Mesenchymal stem cell (in vitro differentiated cells and primary cell): ENCODE measurements around the gene STIMATE.

Experiments used
- DNase-seq: peaks from one replicate; pipeline ENCODE4 v3.0.0-alpha.2; 2013
- H2AFZ ChIP-seq: one replicate; pipeline ENCODE4 v1.6.1; 2013; ENCODE audit warnings: low read depth, mild to moderate bottlenecking, control low read depth, inconsistent platforms, low read length, moderate library complexity
- H2AK5ac ChIP-seq: 2 replicates; pipeline ENCODE4 v1.6.1; 2013; ENCODE audit warnings: low read length, moderate library complexity, mild to moderate bottlenecking, inconsistent platforms; ENCODE audit not compliant: severe bottlenecking
- H2BK120ac ChIP-seq: one replicate; pipeline ENCODE4 v1.6.1; 2013; ENCODE audit warnings: low read depth, mild to moderate bottlenecking, inconsistent platforms, low read length, moderate library complexity
- H2BK12ac ChIP-seq, 2 experiments: one replicate each; pipeline ENCODE4 v1.6.1; 2013; ENCODE audit warnings: inconsistent platforms in 2 of 2, low read length in 2 of 2, mild to moderate bottlenecking in 2 of 2, moderate library complexity in 2 of 2, control low read depth in 1 of 2
- H2BK15ac ChIP-seq: one replicate; pipeline ENCODE4 v1.6.1; 2013; ENCODE audit warnings: mild to moderate bottlenecking, low read depth, inconsistent platforms; ENCODE audit not compliant: poor library complexity, severe bottlenecking
- H2BK5ac ChIP-seq: 2 replicates; pipeline ENCODE4 v1.6.1; 2013; ENCODE audit warnings: low read depth, mild to moderate bottlenecking, low read length, control low read depth, inconsistent platforms; ENCODE audit not compliant: poor library complexity, severe bottlenecking
- H3K14ac ChIP-seq, 2 experiments: one replicate each; pipeline ENCODE4 v1.6.1; 2013; ENCODE audit warnings: inconsistent platforms in 2 of 2, low read length in 2 of 2, control low read depth in 1 of 2, mild to moderate bottlenecking in 1 of 2, moderate library complexity in 1 of 2
- H3K18ac ChIP-seq, 2 experiments: one replicate each; pipeline ENCODE4 v1.6.1; 2013; ENCODE audit warnings: inconsistent platforms in 2 of 2, low read length in 2 of 2, control low read depth in 1 of 2, low read depth in 1 of 2, mild to moderate bottlenecking in 1 of 2
- H3K23ac ChIP-seq, 2 experiments: one replicate each; pipeline ENCODE4 v1.6.1; 2013; ENCODE audit warnings: inconsistent platforms in 2 of 2, low read length in 2 of 2, mild to moderate bottlenecking in 2 of 2, moderate library complexity in 2 of 2, control low read depth in 1 of 2
- H3K27ac ChIP-seq: 2 replicates; pipeline ENCODE4 v1.5.1; 2013; ENCODE audit warnings: mild to moderate bottlenecking, moderate library complexity, low read length, control low read depth, inconsistent platforms; ENCODE audit not compliant: poor library complexity, severe bottlenecking
- H3K27me3 ChIP-seq, 2 experiments: 2 replicates each; pipeline versions ENCODE4 v1.6.1 to v1.7.0; 2013; ENCODE audit warnings: low read length in 2 of 2, mild to moderate bottlenecking in 2 of 2, moderate library complexity in 2 of 2, control low read depth in 1 of 2, inconsistent platforms in 1 of 2; ENCODE audit not compliant: control insufficient read depth in 1 of 2, insufficient read depth in 1 of 2
- H3K36me3 ChIP-seq, 2 experiments: 2 replicates each; pipeline versions ENCODE4 v1.6.1 to v1.7.0; 2013; ENCODE audit warnings: low read length in 2 of 2, control low read depth in 1 of 2, inconsistent platforms in 1 of 2, low read depth in 1 of 2, mild to moderate bottlenecking in 1 of 2; ENCODE audit not compliant: insufficient read depth in 2 of 2, control insufficient read depth in 1 of 2
- H3K4ac ChIP-seq, 2 experiments: one replicate each; pipeline ENCODE4 v1.6.1; 2013; ENCODE audit warnings: inconsistent platforms in 2 of 2, low read length in 2 of 2, mild to moderate bottlenecking in 2 of 2, moderate library complexity in 2 of 2, control low read depth in 1 of 2, low read depth in 1 of 2
- H3K4me1 ChIP-seq: 2 replicates; pipeline ENCODE4 v1.6.1; 2013; ENCODE audit warnings: low read depth, low read length, control low read depth; ENCODE audit not compliant: control insufficient read depth, insufficient read depth
- H3K4me2 ChIP-seq: 2 replicates; pipeline ENCODE4 v1.6.1; 2013; ENCODE audit warnings: low read length, mild to moderate bottlenecking, inconsistent platforms; ENCODE audit not compliant: poor library complexity, severe bottlenecking
- H3K4me3 ChIP-seq, 2 experiments: 2 replicates each; pipeline versions ENCODE4 v1.5.1 to v1.7.0; 2013; ENCODE audit warnings: low read length in 2 of 2, mild to moderate bottlenecking in 2 of 2, control low read depth in 1 of 2, low read depth in 1 of 2; ENCODE audit not compliant: insufficient read depth in 1 of 2
- H3K79me1 ChIP-seq: replicated peaks from 2 replicates; pipeline ENCODE4 v1.6.1; 2013; ENCODE audit warnings: mild to moderate bottlenecking, control low read depth, low read length, inconsistent platforms; ENCODE audit not compliant: poor library complexity, severe bottlenecking
- H3K9ac ChIP-seq: 2 replicates; pipeline ENCODE4 v1.7.0; 2013; ENCODE audit warnings: mild to moderate bottlenecking, low read length, moderate library complexity
- H3K9me3 ChIP-seq: 2 replicates; pipeline ENCODE4 v1.7.0; 2013; ENCODE audit warnings: mild to moderate bottlenecking, low read length; ENCODE audit not compliant: control insufficient read depth
- H4K8ac ChIP-seq: one replicate; pipeline ENCODE4 v1.6.1; 2013; ENCODE audit warnings: inconsistent platforms, mild to moderate bottlenecking, low read length, moderate library complexity
- H4K91ac ChIP-seq: one replicate; pipeline ENCODE4 v1.6.1; 2013; ENCODE audit warnings: mild to moderate bottlenecking, low read length, inconsistent platforms
- WGBS: methylation state at CpG from one replicate; pipeline ENCODE4 v1.1.7; 2013; ENCODE audit warnings: mixed read lengths; 5-methylcytosine and 5-hydroxymethylcytosine counted together

The STIMATE gene

DNA sequence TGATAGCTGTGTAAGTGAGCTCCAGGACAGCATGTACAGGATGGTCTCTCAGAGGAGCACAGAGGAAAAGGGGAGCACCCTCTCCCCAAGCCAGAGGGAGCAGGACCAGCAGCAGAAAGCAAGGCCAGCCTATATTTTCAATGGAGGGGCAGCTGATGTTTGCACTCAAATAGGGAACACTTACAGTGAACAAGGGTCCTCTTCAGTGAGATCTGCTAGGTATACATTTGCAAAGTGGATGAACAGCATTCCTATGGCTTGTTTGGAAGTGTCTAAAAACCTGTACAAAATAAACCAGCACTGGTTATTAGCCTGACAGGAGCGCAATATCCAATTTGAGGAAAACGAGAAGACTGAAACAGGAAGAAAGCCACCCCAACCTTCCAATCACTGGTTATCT is 44.9 kb downstream of the STIMATE start:
- no peaks in the 10 kb centered on the region for H3K9me3 ChIP-seq
- peaks cover 1% of the 10 kb centered on the region for H3K4me1 ChIP-seq
- H3K79me1 ChIP-seq, result peaks cover 9% of the 10 kb centered on the region
- H3K4me2 ChIP-seq, result no peak overlapping the region
- H3K27ac ChIP-seq, result no peak overlapping the region
- no peak overlapping the region for H4K8ac ChIP-seq
- H2BK15ac ChIP-seq, result no peak overlapping the region
- H2AK5ac ChIP-seq, result no peak overlapping the region
- H3K18ac ChIP-seq, result no peak overlapping the region
- no peak overlapping the region for H2BK120ac ChIP-seq
- 99% methylated on average over 2 of the region's 2 CpGs for WGBS
- DNase-seq, result no peak
- no peak overlapping the region for H3K4me3 ChIP-seq
- H3K27me3 ChIP-seq, result no peaks in the 10 kb centered on the region
- H2BK12ac ChIP-seq, result no peak overlapping the region
- H2AFZ ChIP-seq, result no peak overlapping the region
- H4K91ac ChIP-seq, result no peak overlapping the region
- no peak overlapping the region for H3K23ac ChIP-seq
- H3K4ac ChIP-seq, result no peak overlapping the region
- no peak overlapping the region for H3K9ac ChIP-seq
- no peak overlapping the region for H3K14ac ChIP-seq
- no peak overlapping the region for H2BK5ac ChIP-seq
- peaks cover 35 to 43% of the 10 kb centered on the region in 2 experiments for H3K36me3 ChIP-seq

DNA sequence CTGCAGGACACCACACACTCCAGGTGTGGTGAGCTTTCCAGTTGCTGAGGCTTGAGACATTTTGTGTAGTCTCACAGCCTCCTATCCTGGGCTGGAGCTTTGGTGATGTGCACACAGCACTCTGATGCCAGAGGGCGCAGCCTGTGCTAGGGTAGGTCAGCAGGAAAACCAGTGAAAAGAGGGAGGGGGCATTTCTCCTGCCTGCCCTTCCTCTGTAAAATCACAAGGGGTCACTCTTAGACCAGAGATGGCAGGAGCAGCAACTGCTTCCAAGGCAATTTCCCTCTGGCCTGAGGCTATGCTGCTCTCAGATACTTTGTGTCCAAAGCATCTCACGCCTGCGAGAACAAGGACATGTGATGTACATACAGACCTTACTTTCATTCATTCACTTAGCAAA is 46.0 kb downstream of the STIMATE start:
- no peak overlapping the region for H2BK120ac ChIP-seq
- H3K4me2 ChIP-seq, result no peak overlapping the region
- H2BK5ac ChIP-seq, result no peak overlapping the region
- no peak overlapping the region for H4K8ac ChIP-seq
- peak; percentile 53 for DNase-seq
- no peak overlapping the region for H3K4me3 ChIP-seq
- no peak overlapping the region for H2BK12ac ChIP-seq
- H2AFZ ChIP-seq, result no peak overlapping the region
- H3K18ac ChIP-seq, result no peak overlapping the region
- H3K79me1 ChIP-seq, result peaks cover 5% of the 10 kb centered on the region
- H3K23ac ChIP-seq, result no peak overlapping the region
- H3K4me1 ChIP-seq, result peaks cover 1% of the 10 kb centered on the region
- H4K91ac ChIP-seq, result no peak overlapping the region
- no peak overlapping the region for H2BK15ac ChIP-seq
- H3K27me3 ChIP-seq, result no peaks in the 10 kb centered on the region
- WGBS, result 63% methylated on average over 3 of the region's 3 CpGs
- no peak overlapping the region for H3K27ac ChIP-seq
- no peaks in the 10 kb centered on the region for H3K9me3 ChIP-seq
- H3K9ac ChIP-seq, result no peak overlapping the region
- peaks cover 40 to 52% of the 10 kb centered on the region in 2 experiments for H3K36me3 ChIP-seq
- no peak overlapping the region for H3K14ac ChIP-seq
- no peak overlapping the region for H2AK5ac ChIP-seq
- no peak overlapping the region for H3K4ac ChIP-seq

DNA sequence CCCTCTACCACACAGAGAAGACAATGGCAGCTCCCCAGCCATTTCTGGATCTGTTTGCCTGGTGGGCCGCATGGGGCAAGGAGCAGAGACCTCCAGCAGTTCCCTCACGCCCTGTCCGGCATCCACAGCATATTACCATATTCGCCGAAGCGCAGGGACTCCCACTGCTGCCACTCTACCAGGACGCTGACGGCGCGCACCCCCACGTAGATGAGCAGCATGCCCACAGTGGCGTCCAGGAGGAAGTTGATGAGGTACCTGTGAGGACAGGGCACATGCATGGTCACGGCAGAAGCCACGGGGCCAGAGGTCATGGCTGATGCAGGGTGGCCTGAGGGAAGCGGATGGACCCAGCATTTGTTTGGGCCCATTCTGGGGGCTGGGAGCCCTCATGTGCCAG is 47.7 kb downstream of the STIMATE start:
- H3K27me3 ChIP-seq, result no peaks in the 10 kb centered on the region
- no peak overlapping the region for H2AK5ac ChIP-seq
- H4K8ac ChIP-seq, result no peak overlapping the region
- H3K9me3 ChIP-seq, result no peaks in the 10 kb centered on the region
- H3K4me1 ChIP-seq, result peaks cover 1% of the 10 kb centered on the region
- H3K79me1 ChIP-seq, result peaks cover 2% of the 10 kb centered on the region
- peaks cover 40 to 50% of the 10 kb centered on the region in 2 experiments for H3K36me3 ChIP-seq
- H3K4ac ChIP-seq, result no peak overlapping the region
- H3K18ac ChIP-seq, result no peak overlapping the region
- H3K14ac ChIP-seq, result no peak overlapping the region
- H4K91ac ChIP-seq, result no peak overlapping the region
- no peak overlapping the region for H3K27ac ChIP-seq
- H2AFZ ChIP-seq, result no peak overlapping the region
- DNase-seq, result no peak
- H3K4me2 ChIP-seq, result no peak overlapping the region
- H2BK15ac ChIP-seq, result no peak overlapping the region
- H3K4me3 ChIP-seq, result no peak overlapping the region
- 97% methylated on average over 15 of the region's 15 CpGs for WGBS
- H2BK12ac ChIP-seq, result no peak overlapping the region
- H2BK5ac ChIP-seq, result no peak overlapping the region
- H2BK120ac ChIP-seq, result no peak overlapping the region
- H3K23ac ChIP-seq, result no peak overlapping the region
- no peak overlapping the region for H3K9ac ChIP-seq

DNA sequence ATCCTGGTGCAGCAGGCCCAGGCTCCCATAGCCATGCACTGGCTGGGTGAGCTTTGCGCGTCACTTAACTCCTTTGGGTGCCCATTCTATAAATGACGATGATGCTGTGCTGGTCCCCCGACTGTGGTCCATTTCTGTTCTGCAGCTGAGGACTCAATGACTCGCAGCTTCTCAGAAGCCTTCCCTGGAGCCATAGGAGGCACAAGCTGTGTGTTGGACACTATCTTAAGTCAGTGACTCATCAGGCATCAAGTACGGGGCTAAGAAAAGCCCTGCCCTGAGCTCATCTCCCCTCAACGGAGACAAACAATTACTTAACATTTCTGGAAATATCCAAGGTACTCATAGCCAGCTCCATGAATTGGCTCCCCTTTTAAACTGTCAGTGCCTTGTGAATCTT is 48.7 kb downstream of the STIMATE start:
- Histone ChIP-seq H3K18ac (no peak overlapping the region), H3K4me2 (no peak overlapping the region), H2AK5ac (no peak overlapping the region), H2BK120ac (no peak overlapping the region), H3K4me3 (no peak overlapping the region), H3K23ac (no peak overlapping the region), H3K9me3 (no peaks in the 10 kb centered on the region), H3K4ac (no peak overlapping the region), H3K14ac (no peak overlapping the region), H3K27me3 (no peaks in the 10 kb centered on the region), H3K27ac (no peak overlapping the region), H4K91ac (no peak overlapping the region), H2BK15ac (peak overlapping the region; percentile 20), H3K4me1 (peaks cover 1% of the 10 kb centered on the region), H2BK12ac (no peak overlapping the region), H3K9ac (no peak overlapping the region), H2BK5ac (no peak overlapping the region), H4K8ac (no peak overlapping the region), H3K79me1 (peaks cover 2% of the 10 kb centered on the region), H2AFZ (no peak overlapping the region), H3K36me3 (peaks cover 44 to 50% of the 10 kb centered on the region in 2 experiments)
- peak; percentile 80 for DNase-seq
- 46% methylated on average over 7 of the region's 7 CpGs for WGBS
